GM12892 (cell line): ENCODE data around the gene ASB10.

Experiments
- POLR2A ChIP-seq: IDR thresholded peaks from 2 replicates; pipeline ENCODE4 v1.6.1; 2011; ENCODE audit warnings: low read depth, low read length, control low read depth
- POLR2AphosphoS5 ChIP-seq: IDR thresholded peaks from 2 replicates; pipeline ENCODE4 v1.6.1; 2011; ENCODE audit warnings: low read depth, low read length, control low read depth
- TAF1 ChIP-seq: IDR thresholded peaks from 2 replicates; pipeline ENCODE4 v1.6.1; 2011; ENCODE audit warnings: low read depth, mild to moderate bottlenecking, control low read depth, low read length, borderline replicate concordance

DNA sequence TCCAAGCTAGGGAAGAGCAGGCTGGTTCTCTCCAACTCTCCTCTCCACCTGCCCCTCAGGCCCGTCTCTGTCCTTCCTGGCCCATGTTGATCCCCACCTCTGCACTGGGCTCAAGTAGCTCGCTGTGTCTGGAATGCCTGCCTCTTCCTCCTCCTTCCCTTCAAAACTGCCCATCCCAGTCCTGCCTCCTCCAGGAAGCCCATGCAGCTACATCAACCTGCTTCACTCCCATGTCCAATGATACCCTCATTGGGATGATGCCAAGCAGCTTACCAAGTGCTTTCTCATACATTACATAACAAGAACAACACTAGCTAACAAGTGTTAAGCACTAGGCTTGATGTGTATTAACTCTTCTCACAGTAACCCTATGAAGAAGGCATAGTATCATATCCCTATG, 8.2 kb downstream of the ASB10 start:
- TF ChIP-seq POLR2A, result no peak
- TF ChIP-seq TAF1, result no peak
- no peak for TF ChIP-seq POLR2AphosphoS5
